GM12878 (cell line): Measurements from ENCODE around the gene HECTD4. TPM values are rescaled to one million over a fixed set of nuclear protein-coding genes. Genes with fewer than 3 reads are reported as not detected.

Experiments used
- ATAC-seq: fragments of 200-7000 bp; cut with Tn5 transposase; 3 replicates; pipeline ENCODE4 v1.9.1; 2020; ENCODE audit warnings: mild to moderate bottlenecking, moderate library complexity
- BruUV-seq: library from RNA; stranded (reverse); fragments of 400-500 nt; replicated peaks from 2 replicates; lab custom pipeline; 2021; lab: Mats Ljungman, UMichigan
- CTCF ChIA-PET: fragments of 300-600 bp; sonication (Branson Sonifier 250); formaldehyde crosslinking; extraction: SDS; loops from one replicate; lab custom pipeline; 2021; ENCODE audit warnings: inconsistent platforms; lab: Yijun Ruan, JAX
- POLR2A ChIA-PET: fragments of 350-600 bp; formaldehyde crosslinking; extraction: SDS; loops from one replicate; lab custom pipeline; 2021; ENCODE audit warnings: inconsistent platforms; lab: Charles Lee
- RAD21 ChIA-PET: fragments of 300-600 bp; sonication (Branson Sonifier 250); formaldehyde crosslinking; loops from one replicate; lab custom pipeline; 2023; ENCODE audit warnings: antibody characterized with exemption; ENCODE audit not compliant: unreplicated experiment; lab: Charles Lee
- SMC1A ChIA-PET: fragments of 300-600 bp; sonication (Branson Sonifier 250); formaldehyde crosslinking; loops from one replicate; lab custom pipeline; 2023; ENCODE audit not compliant: unreplicated experiment, uncharacterized antibody; lab: Charles Lee
- DNase-seq: peaks from one replicate; pipeline ENCODE4 v3.0.0-alpha.2; 2011; ENCODE audit warnings: low read depth, low spot score
- FAIRE-seq: peaks from 3 replicates; lab custom pipeline; 2011; peaks lifted over from hg19 to GRCh38; lab: Jason Lieb, UNC
- H2AFZ ChIP-seq: 2 replicates; pipeline ENCODE4 v1.6.0; 2011; ENCODE audit warnings: low read depth, low read length, control low read depth; ENCODE audit not compliant: control insufficient read depth
- H3K27ac ChIP-seq: 2 replicates; pipeline ENCODE4 v1.5.1; 2011; ENCODE audit warnings: control low read depth; ENCODE audit not compliant: control insufficient read depth, insufficient read depth
- H3K27me3 ChIP-seq, 2 experiments: replicated peaks in 1 of 2; 2 replicates each; pipeline versions ENCODE4 v1.6.0 to v1.6.1; 2011; ENCODE audit warnings: low read length in 1 of 2; ENCODE audit not compliant: control insufficient read depth in 2 of 2, insufficient read depth in 2 of 2
- H3K36me3 ChIP-seq, 2 experiments: 2 replicates each; pipeline ENCODE4 v1.5.1; 2011; ENCODE audit warnings: low read length in 1 of 2; ENCODE audit not compliant: control insufficient read depth in 2 of 2, insufficient read depth in 2 of 2
- H3K4me1 ChIP-seq: 2 replicates; pipeline ENCODE4 v1.6.1; 2011; ENCODE audit warnings: mild to moderate bottlenecking, low read length, moderate library complexity, mixed read lengths; ENCODE audit not compliant: control insufficient read depth, insufficient read depth
- H3K4me2 ChIP-seq: 2 replicates; pipeline ENCODE4 v1.6.0; 2011; ENCODE audit warnings: control low read depth; ENCODE audit not compliant: control insufficient read depth, insufficient read depth
- H3K4me3 ChIP-seq: fragments of 200-600 bp; sonication (generic); 2 replicates; pipeline ENCODE4 v1.5.1; 2016
- H3K79me2 ChIP-seq: 2 replicates; pipeline ENCODE4 v1.6.0; 2011; ENCODE audit warnings: low read length; ENCODE audit not compliant: control insufficient read depth, insufficient read depth
- H3K9ac ChIP-seq: 2 replicates; pipeline ENCODE4 v1.8.0; 2011; ENCODE audit warnings: low read length, control low read depth, mixed read lengths; ENCODE audit not compliant: control insufficient read depth, insufficient read depth
- H3K9me3 ChIP-seq: replicated peaks from 3 replicates; pipeline ENCODE4 v1.5.1; 2011; ENCODE audit warnings: mild to moderate bottlenecking, low read length; ENCODE audit not compliant: control insufficient read depth, insufficient read depth
- H4K20me1 ChIP-seq: 2 replicates; pipeline ENCODE4 v1.6.0; 2011; ENCODE audit not compliant: control insufficient read depth, insufficient read depth
- ATF3 ChIP-seq: IDR thresholded peaks from 2 replicates; pipeline ENCODE4 v1.6.1; 2011; ENCODE audit warnings: low read depth, mild to moderate bottlenecking, low read length, moderate library complexity, borderline replicate concordance; ENCODE audit errors: extremely low read depth
- FOXM1 ChIP-seq: IDR thresholded peaks from 2 replicates; pipeline ENCODE4 v1.6.1; 2012; ENCODE audit warnings: low read depth, mild to moderate bottlenecking, inconsistent platforms, low read length, moderate library complexity
- POLR2AphosphoS5 ChIP-seq: IDR thresholded peaks from 2 replicates; pipeline ENCODE4 v1.6.1; 2011; ENCODE audit warnings: mild to moderate bottlenecking, low read length, inconsistent platforms
- REST ChIP-seq: IDR thresholded peaks from 2 replicates; pipeline ENCODE4 v1.6.1; 2012; ENCODE audit warnings: mild to moderate bottlenecking, low read depth, low read length
- WGBS: methylation state at CpG from one replicate; pipeline ENCODE4 v1.1.6; 2016; ENCODE audit warnings: low lambda C conversion rate; ENCODE audit not compliant: insufficient replicate concordance, insufficient coverage; ENCODE audit errors: missing lambda C conversion rate; 5-methylcytosine and 5-hydroxymethylcytosine counted together
- in situ Hi-C: fragments of 300-500 bp; cut with MboI; formaldehyde crosslinking; loops from 9 replicates; pipeline ENCODE4 v1.14.3; 2018; ENCODE audit warnings: mixed read lengths
- intact Hi-C: fragments of 100-400 bp; cut with micrococcal nuclease; formaldehyde crosslinking; loops from one replicate; pipeline ENCODE4 v1.14.2; 2022; ENCODE audit not compliant: unreplicated experiment
- polyA plus RNA-seq, 11 experiments: library from polyadenylated mRNA; depleted of rRNA in 4 of 11; unstranded in 6 of 11; stranded (reverse) in 5 of 11; fragments of >200 nt; fragmentation: Nextera tagmentation in 4 of 11; fragmentation: Illumina TruSeq in 1 of 11; extraction: Ambion mirVana in 4 of 11; extraction: Trizol in 1 of 11; gene quantifications; 1 replicate in 1 of 11; 2 replicates in 10 of 11; pipeline versions ENCODE4 v1.2.1 to v1.2.3, GENCODE V29; 2011 to 2016; ENCODE audit warnings: inconsistent platforms in 2 of 11, missing spikeins in 2 of 11, low read depth in 1 of 11
- total RNA-seq, 4 experiments: library from RNA; depleted of rRNA in 3 of 4; stranded (reverse); fragments of >200 nt in 3 of 4; fragmentation: Illumina TruSeq in 1 of 4; extraction: Trizol in 1 of 4; gene quantifications; 2 replicates each; pipeline versions ENCODE4 v1.2.1 to v1.2.3, GENCODE V29; 2013 to 2021

HECTD4 gene
- total and polyA plus RNA-seq, 10 of the 15 experiments (the other 5 are each of a cell fraction or from before 2014, with no cell fraction given): 5.8 to 43.9 (median 17.9) TPM

- WGBS: 95% methylated on average over 5 of the region's 5 CpGs
- FAIRE-seq (no peak), ATAC-seq (no peak), DNase-seq (no peak)
- Histone ChIP-seq H4K20me1 (no peaks in the 10 kb centered on the region), H3K36me3 (peaks cover 14 to 34% of the 10 kb centered on the region in 2 experiments), H3K27me3 (no peaks in the 10 kb centered on the region), H3K79me2 (no peaks in the 10 kb centered on the region), H3K4me1 (no peaks in the 10 kb centered on the region), H3K4me3 (no peak overlapping the region), H3K9ac (no peak overlapping the region), H3K9me3 (no peaks in the 10 kb centered on the region), H3K27ac (no peak overlapping the region), H3K4me2 (no peak overlapping the region), H2AFZ (no peak overlapping the region)
- ChIA-PET RAD21 (interaction anchor here (1.0 kb wide), 1 partner anchor 141 kb away, joined by 3 read pairs; no protein-coding TSS in a partner anchor), POLR2A (no interaction called here), SMC1A (interaction anchor here (0.6 kb wide), 1 partner anchor 42 kb away, joined by 3 read pairs; no protein-coding TSS in a partner anchor), CTCF (no interaction called here)
- in situ Hi-C loops: no loop called here
- intact Hi-C loops: no loop called here
- TF ChIP-seq ATF3 (no peak), POLR2AphosphoS5 (no peak), REST (no peak), FOXM1 (no peak)
- no TSS peak for BruUV-seq
Observed at GRCh38 chr12:112190231-112191025, 191.8 kb downstream of the HECTD4 start.
